DMS53 treated with DMSO at 0.1 percent for 48 hours (cell line): Measurements from ENCODE around the gene RNF167.

Source experiments
- DNase-seq: peaks from one replicate; lab custom pipeline; 2025; ENCODE audit not compliant: unreplicated experiment; lab: John Stamatoyannopoulos, UW

RNF167 gene

DNA sequence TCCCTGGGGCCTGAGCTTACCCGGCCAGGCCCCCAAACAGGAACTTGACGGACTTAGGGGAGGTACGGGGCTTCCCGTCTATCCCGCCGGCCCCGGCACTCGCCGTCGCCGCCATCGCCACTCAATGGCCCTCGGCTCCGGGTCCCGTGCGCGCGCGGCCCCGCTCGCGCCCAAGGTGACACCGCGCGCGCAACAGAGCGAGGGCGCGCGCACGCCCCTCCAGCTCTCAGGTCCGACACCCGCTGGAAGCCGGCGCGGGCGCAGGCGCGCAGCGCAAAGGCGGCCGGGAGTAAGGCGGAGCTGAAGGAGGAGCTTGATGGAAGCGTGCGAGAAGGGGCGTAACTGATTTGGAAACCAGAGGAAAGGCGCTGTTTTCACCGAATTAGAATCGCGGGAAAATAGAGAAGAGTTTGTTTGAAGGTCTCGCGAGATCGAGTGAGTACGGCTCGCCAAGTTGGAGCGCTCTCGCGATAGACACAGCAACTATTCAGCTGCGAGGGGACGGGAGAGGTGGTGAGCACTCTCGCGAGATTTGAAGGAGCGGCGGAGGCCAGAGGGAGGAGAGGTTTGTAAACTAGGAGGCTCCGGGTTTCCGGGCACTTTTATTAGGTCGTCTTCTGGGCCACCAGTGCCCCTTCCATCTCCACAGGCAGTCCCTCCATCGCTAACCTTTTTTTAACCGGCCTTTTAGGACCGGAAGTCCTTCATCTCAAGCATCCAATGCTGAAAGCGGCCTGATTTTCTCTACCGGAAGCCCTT, at the start of gene RNF167, which contains the start of gene SLC25A11:
Gene RNF167, plus strand, starts transcription at position 473 of the 759 bp plus-strand sequence. CDS start 642 bp downstream, outside the sequence.
Gene SLC25A11, minus strand, starts transcription at position 251 of the 759 bp plus-strand sequence. Its CDS starts 136 bp downstream, at position 115.
- peak; percentile 92 for DNase-seq

DNA sequence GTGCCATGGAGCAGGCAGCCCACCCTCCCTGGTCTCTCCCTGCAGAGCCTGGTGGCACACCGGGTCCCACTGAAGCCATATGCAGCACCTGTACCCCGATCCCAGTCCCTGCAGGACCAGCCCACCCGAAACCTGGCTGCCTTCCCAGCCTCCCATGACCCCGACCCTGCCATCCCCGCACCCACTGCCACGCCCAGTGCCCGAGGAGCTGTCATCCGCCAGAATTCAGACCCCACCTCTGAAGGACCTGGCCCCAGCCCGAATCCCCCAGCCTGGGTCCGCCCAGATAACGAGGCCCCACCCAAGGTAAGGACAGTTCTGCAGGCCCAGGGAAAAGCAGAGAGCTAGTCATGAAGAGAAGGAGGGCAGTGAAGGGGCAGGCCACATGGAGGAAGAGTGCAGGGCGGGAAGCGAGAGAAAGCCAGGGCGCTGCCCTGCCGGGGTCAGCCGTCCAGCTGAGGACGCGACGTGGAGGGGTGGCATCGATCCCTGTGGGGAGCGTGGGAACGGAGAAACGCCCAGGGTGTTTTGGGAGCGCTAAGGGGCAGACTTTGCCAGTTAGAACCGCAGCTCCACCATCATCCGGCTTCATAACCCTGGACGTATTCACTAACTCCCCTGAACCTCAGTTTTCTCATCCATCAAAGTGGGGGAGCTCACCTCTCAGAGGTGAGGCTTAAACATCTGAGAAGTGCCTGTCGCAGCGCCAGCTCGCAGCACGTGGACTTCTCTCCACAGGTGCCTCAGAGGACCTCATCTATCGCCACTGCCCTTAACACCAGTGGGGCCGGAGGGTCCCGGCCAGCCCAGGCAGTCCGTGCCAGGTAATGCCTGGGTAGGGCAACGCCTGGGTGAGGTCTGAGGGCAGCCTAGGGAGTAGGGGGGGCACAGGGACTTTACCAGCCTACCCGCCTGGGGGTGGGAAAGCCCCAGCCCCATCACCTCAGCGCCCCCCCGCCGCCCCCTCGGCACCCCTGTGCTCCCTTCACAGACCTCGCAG, 48.4 kb upstream of the RNF167 start:
- DNase-seq = no peak

DNA sequence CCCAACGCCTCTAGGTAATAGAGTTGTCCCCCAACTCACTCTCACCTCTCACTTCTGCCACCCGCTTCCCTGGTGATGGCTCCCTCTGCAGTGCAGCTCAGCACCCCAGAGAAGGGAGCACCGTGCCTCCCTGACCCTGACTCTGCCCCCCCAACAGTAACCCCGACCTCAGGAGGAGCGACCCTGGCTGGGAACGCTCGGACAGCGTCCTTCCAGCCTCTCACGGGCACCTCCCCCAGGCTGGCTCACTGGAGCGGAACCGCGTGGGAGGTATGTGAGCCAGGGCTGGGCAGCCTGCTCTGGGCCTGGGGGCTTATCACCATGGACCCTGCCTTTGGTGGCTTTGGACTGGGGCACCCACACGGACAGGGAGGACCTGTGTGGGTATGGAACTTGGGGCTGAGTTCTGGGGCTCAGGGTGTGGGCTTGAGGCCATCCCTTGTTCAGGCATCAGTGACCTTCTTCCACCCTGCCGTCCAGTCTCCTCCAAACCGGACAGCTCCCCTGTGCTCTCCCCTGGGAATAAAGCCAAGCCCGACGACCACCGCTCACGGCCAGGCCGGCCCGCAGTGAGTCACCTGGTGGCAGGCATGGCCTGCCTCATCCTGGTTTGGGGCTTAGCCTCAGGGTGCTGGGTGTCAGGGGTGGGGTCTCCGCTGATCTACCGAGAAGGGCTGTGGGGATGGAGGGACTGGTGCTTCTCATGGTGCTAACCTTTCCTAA, 47.4 kb upstream of the RNF167 start:
- no peak for DNase-seq

DNA sequence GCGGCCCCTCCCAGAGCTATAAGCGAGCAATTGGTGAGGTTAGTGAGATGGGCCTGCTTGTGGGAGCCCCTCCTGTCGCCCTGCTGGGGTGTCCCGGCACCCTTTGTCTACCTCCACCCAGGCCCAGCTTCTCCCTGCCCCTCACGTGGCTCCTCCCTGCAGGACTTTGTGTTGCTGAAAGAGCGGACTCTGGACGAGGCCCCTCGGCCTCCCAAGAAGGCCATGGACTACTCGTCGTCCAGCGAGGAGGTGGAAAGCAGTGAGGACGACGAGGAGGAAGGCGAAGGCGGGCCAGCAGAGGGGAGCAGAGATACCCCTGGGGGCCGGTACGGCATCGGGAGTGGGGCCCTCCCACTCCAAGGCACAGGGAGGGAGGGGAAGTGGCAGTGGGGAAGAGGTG, 46.8 kb upstream of the RNF167 start:
- DNase-seq = no peak

DNA sequence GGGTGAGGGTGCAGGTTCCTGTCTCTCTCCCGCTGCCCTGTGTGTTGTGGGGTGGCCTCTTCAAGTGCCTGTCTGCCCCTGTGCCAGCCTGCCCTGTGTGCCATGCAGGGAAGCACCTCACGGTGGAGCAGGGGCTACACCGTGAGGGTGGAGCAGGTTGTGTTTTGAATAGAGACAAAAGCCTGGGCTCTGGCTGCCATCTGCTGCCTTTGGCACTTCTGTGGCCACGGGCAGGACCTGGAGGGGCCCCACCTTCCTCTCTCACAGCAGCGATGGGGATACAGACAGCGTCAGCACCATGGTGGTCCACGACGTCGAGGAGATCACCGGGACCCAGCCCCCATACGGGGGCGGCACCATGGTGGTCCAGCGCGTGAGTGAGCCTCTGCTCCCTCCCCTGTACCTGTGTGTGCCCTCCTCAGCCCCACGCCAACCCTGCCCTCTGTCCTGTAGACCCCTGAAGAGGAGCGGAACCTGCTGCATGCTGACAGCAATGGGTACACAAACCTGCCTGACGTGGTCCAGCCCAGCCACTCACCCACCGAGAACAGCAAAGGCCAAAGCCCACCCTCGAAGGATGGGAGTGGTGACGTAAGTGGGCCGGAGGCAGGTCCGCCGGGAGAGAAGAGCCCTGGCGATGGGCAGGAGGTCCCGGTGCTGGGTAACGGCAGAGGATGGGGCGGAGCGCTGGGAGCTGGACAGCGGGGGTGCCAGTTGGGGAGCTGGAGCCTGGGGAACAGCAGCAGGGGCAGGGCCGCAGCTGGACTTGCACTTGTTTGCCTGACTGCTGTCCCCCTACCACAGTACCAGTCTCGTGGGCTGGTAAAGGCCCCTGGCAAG, 46.1 kb upstream of the RNF167 start:
- DNase-seq = no peak

DNA sequence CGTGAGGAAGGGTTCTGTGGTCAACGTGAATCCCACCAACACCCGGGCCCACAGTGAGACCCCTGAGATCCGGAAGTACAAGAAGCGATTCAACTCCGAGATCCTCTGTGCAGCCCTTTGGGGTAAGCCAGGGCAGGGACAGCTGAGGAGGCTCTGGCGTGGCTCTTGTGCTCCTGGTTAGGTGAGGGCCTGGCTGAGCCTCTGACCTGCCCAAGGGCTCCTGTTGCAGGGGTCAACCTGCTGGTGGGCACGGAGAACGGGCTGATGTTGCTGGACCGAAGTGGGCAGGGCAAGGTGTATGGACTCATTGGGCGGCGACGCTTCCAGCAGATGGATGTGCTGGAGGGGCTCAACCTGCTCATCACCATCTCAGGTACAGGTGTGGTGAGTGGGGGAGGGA, 44.9 kb upstream of the RNF167 start:
- DNase-seq = no peak

DNA sequence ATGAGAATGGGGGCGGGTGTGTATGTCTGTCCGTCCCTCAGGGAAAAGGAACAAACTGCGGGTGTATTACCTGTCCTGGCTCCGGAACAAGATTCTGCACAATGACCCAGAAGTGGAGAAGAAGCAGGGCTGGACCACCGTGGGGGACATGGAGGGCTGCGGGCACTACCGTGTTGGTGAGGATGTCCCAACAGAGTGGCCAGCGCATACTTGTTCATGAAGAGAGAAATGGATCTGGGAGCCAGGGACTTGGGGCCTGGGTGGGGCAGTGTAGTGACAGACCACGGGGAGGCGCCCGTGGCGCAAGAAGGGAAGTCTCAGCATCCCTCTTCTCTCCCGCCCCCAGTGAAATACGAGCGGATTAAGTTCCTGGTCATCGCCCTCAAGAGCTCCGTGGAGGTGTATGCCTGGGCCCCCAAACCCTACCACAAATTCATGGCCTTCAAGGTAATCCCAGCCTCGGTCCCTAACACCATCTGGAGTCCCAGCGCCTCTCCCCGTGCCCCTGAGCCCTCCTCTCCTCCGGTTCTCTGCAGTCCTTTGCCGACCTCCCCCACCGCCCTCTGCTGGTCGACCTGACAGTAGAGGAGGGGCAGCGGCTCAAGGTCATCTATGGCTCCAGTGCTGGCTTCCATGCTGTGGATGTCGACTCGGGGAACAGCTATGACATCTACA, 44.3 kb upstream of the RNF167 start:
- DNase-seq = no peak

DNA sequence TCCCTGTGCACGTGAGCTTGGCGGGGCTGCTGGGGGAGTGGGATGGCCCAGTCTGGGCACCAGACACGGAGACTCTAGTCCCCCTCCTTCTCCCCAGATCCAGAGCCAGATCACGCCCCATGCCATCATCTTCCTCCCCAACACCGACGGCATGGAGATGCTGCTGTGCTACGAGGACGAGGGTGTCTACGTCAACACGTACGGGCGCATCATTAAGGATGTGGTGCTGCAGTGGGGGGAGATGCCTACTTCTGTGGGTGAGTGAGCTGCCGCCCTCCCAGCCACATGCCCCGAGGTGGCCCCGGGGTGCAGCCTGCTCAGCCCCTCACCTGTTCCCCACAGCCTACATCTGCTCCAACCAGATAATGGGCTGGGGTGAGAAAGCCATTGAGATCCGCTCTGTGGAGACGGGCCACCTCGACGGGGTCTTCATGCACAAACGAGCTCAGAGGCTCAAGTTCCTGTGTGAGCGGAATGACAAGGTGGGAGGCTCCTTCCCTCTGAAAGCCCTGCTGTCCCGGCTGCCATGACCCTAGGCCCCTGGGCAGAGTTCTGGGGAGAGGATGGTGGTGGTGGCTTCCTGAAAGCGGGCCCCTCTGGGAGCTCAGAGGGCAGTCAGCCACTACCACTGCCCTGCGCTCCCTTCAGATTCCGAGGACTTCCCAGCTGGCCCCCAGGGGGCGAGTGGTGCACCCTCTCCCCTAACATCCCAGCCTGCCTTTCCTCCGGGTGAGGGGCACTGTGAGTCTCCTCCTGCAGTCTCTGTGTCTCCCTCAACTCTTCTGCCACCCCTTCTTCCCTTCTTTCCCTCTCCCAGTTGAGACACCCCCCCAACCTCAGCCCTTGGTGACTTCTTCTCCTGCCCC, 43.5 kb upstream of the RNF167 start:
- no peak for DNase-seq

DNA sequence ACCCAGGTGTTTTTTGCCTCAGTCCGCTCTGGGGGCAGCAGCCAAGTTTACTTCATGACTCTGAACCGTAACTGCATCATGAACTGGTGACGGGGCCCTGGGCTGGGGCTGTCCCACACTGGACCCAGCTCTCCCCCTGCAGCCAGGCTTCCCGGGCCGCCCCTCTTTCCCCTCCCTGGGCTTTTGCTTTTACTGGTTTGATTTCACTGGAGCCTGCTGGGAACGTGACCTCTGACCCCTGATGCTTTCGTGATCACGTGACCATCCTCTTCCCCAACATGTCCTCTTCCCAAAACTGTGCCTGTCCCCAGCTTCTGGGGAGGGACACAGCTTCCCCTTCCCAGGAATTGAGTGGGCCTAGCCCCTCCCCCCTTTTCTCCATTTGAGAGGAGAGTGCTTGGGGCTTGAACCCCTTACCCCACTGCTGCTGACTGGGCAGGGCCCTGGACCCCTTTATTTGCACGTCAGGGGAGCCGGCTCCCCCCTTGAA, 42.8 kb upstream of the RNF167 start:
- no peak for DNase-seq

DNA sequence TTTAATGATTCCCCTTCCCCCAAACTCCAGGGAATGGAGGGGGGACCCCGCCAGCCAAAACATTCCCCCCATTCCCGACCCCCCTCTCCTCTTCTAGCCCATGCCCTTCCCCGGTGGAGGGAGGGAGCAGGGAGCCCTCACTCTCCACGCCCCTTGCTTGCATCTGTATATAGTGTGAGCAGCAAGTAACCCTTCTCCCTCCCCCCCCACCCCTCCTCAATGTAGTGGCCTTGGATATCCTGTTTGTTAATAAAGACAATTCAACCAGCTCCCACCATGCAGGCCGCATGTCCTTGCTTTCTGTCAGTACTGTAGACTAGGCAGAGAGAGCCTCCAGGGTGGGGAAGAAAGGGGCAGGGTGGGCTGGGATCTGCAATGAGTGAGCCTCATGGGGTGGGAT, 42.3 kb upstream of the RNF167 start:
- no peak for DNase-seq

DNA sequence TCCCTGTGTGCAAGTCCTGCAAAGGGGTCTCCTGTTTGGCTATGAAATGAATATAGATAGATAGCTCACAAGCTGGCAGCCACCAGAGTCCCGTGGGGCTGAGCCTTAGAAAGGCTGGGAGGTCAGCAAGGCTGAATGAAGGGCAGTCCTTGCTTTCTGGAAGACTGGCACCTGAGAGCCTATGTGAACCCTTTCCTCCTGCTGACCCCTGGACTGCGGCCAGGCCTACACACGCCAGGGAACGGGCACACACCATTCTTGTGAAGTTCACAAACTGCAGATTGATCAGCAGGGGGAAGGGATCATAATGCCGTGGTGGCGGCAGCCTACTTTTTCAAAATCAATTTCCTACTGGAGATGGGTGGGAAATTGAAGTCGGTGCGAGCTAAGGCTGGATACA, 41.7 kb upstream of the RNF167 start:
- no peak for DNase-seq

DNA sequence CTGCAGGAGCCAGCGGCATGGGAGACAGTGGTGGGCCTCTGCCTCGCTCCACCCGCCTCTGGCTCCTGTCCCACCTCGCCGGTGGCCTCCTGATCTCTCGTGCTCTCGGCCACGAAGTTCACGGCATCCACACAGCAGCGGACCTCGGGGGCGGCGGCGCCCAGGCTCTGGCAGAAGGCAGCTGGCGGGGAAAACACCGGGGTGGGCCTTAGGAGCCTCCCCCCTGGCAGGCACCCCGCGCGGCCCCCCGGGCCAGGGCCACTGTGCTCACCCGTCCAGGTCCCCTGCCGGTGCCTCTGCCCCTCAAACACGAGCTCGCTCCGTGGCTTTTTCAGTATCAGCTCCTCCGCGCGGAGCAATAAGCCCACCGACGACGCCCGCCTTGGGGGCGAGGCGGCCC, 41.1 kb upstream of the RNF167 start:
- DNase-seq = no peak

DNA sequence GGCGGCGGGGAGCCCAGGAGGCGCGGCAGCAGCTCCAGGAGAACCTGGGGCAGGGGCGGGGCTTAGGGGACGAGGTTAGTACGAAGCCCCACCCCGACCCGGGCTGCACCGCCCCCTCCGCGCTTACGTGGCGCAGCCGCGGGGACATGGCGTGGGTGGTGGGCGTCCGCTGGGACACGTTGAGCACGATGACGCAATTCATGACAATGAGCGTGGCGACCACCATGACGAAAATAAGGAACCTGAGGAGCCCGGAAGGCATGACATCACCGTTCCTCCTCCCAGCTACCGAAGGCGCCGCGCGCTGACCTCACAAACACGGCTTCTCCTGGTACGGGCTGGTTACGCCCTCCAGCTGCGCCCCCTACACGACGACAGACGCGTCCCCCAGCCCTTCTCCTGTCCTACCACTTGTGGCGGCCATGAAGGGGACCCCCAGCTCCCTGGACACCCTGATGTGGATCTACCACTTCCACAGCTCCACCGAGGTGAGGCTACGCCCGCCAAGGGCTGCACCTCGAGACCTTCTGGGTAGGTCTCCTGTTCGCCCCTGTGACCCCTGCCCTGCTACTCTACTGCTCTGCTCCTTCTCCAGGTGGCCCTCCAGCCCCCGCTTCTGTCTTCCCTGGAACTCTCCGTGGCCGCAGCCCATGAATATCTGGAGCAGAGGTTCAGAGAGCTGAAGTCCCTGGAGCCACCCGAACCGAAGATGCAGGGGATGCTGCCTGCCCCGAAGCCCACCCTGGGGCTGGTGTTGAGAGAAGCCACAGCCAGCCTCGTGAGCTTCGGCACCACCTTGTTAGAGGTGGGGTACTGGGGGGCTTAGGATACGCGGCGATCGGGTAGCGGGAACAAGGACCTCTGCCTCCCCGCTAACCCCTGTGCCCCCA, 40.5 kb upstream of the RNF167 start, which contains the start of gene C17orf107:
Gene C17orf107, plus strand, starts transcription at position 196 of the 890 bp plus-strand sequence. Its CDS starts 227 bp downstream, at position 423.
- DNase-seq = peak; percentile 13

DNA sequence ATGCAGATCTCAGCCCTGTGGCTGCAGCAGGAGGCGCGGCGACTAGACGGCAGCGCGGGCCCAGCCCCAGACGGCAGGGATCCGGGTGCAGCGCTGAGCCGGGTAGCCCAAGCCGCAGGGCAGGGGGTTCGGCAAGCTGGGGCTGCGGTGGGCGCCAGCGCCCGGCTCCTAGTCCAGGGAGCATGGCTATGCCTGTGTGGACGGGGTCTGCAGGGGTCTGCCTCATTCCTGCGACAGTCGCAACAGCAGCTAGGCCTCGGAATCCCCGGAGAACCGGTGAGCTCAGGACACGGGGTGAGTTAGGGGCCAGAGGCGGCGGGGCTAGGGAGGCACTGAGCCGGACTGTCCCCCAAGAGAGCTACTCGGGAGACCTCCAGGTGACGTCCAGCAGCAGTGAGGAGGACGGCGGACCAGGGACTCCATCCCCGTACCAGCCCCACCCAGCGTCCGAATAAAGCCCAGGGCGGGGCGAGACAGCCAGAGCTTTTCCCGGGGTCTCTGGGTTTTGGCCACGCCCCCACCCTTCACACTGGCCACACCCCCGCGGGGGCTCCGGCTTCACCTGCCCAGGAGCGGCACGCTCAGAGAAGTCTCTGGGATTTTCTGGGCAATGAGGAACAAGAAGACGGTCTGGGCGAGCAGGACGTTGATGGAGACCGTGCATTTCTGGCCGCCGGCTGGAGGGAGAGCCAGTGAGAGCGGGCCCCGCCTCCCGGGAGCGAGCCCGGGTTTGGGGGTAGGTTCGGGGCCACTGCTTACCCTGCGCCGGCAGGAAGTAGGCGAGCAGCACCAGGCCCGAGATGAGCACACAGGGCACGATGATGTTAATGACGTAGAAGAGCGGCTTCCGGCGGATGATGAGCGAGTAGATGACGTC, 39.6 kb upstream of the RNF167 start:
- no peak for DNase-seq

DNA sequence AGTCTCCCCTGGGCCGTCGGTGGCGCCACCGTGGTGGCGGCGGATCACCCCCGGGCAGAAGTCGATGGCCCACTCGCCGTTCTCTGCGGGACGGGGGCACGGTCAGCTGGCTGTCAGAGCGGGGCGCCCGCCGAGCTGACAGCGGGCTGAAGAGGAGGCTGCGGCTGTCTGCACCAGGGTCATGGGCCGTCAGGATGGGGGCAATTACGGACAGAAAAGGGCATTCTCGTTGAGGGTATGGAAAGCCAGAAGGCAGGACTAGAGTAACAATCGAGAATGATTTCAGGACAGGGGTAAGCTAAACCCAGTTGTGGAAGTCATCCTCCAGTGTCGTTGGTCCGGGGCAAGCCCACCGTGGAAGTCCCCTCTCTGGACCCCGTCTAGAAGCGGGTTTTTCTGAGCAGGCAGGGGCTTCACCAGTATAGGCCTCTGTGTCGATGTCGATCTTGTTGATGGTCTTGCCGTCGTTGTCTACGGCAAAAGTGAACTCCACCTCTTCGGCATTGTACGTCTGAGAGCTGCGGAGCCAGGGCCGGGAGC, 38.9 kb upstream of the RNF167 start:
- no peak for DNase-seq

DNA sequence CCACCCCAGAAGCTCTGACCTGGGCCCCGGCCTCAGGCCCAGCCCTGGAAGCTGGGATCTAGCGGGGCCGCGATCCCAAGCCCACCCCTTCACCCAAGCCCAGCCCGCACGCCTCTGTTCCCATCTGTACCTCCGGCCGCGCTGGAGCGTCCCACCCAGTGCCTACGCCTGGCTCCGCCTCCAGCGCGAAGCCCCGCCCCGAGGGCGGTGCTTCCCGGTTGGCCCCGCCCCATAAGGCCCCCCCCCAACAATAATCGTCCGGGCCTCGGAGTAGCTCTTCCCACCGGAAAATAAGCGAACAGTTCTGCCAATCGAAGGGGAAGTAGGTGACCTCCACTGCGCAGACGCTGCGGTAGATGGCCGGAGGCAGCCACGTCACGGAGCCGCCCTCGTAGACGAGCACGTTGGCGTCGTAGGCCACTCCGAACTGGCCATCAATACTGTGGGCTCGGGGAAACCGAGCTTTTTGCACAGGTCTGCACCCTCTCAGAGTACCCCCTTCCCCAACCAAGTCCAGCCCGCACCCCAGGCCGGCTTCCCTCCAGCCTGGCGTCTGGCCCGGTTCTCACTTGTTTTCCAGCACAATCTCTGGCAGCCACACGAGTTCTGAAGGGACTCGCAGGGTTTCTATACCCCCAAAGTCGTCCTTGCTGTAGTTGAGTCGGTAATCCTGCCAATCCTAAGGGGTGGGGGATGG, 38.3 kb upstream of the RNF167 start:
- no peak for DNase-seq
